ENCODE data around the gene CTBP2.

Gene CTBP2

GRCh38 chr10:125144693-125145623 lies 15.4 kb downstream of the CTBP2 start:
- DNase-seq (ENCODE audit: low spot score) = peak; percentile 81

GRCh38 chr10:125144206-125144605 lies 16.2 kb downstream of the CTBP2 start:
- DNase-seq (ENCODE audit: low spot score) = no peak

GRCh38 chr10:125142946-125143345 lies 17.4 kb downstream of the CTBP2 start:
- DNase-seq (ENCODE audit: low spot score) = no peak

GRCh38 chr10:125141860-125142484 lies 18.4 kb downstream of the CTBP2 start:
- DNase-seq (ENCODE audit: low spot score) = no peak

GRCh38 chr10:125141150-125141859 lies 19.1 kb downstream of the CTBP2 start:
- no peak for DNase-seq (ENCODE audit: low spot score)

GRCh38 chr10:125140151-125140550 lies 20.2 kb downstream of the CTBP2 start:
- no peak for DNase-seq (ENCODE audit: low spot score)

GRCh38 chr10:125137601-125138438 lies 22.5 kb downstream of the CTBP2 start:
- no peak for DNase-seq (ENCODE audit: low spot score)

GRCh38 chr10:125136087-125136486 lies 24.3 kb downstream of the CTBP2 start:
- DNase-seq (ENCODE audit: low spot score) = no peak

GRCh38 chr10:125135771-125136035 lies 24.7 kb downstream of the CTBP2 start:
- no peak for DNase-seq (ENCODE audit: low spot score)

- no peak for DNase-seq (ENCODE audit: low spot score)
Observed at GRCh38 chr10:125134916-125135770, 25.2 kb downstream of the CTBP2 start.

GRCh38 chr10:125134483-125134848 lies 25.9 kb downstream of the CTBP2 start:
- DNase-seq (ENCODE audit: low spot score) = no peak

GRCh38 chr10:125133696-125134482 lies 26.5 kb downstream of the CTBP2 start:
- DNase-seq (ENCODE audit: low spot score) = no peak

GRCh38 chr10:125132344-125132743 lies 28.0 kb downstream of the CTBP2 start:
- DNase-seq (ENCODE audit: low spot score) = no peak

- no peak for DNase-seq (ENCODE audit: low spot score)
Observed at GRCh38 chr10:125130916-125131315, 29.4 kb downstream of the CTBP2 start.

- DNase-seq (ENCODE audit: low spot score) = no peak
Observed at GRCh38 chr10:125130260-125130659, 30.1 kb downstream of the CTBP2 start.

GRCh38 chr10:125129076-125129458 lies 31.3 kb downstream of the CTBP2 start:
- no peak for DNase-seq (ENCODE audit: low spot score)

- no peak for DNase-seq (ENCODE audit: low spot score)
Observed at GRCh38 chr10:125128397-125129075, 31.8 kb downstream of the CTBP2 start.

GRCh38 chr10:125127986-125128385 lies 32.4 kb downstream of the CTBP2 start:
- DNase-seq (ENCODE audit: low spot score) = no peak

GRCh38 chr10:125127110-125127509 lies 33.3 kb downstream of the CTBP2 start:
- no peak for DNase-seq (ENCODE audit: low spot score)

All from GM03348 (cell line).